Measurements from ENCODE around the gene NKX2-8. TPM values are rescaled to one million over a fixed set of nuclear protein-coding genes. Genes with fewer than 3 reads are reported as not detected.

NKX2-8 gene
- total RNA-seq, 1 donor from 2014 or later, result not detected

DNA sequence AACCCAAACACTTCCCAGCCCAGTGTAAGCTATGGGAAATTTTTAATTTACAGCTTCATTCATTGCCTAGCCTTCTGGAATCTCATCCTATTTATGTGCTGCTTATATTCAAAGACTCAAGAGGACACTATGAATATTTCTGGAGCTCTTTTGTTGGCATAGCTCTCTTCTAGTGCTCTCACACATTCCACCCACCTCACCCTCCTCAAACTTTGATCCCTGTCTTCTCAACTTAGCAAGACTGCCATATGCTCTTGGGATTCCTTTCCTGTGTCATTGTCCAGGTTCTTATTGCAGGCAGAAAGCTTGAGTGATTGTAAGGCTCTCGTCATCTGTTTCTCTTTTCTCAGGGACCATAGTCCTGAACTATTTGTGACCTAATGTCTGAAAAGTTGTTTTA is 44.4 kb downstream of the NKX2-8 start:
- FAIRE-seq (no peak), DNase-seq (ENCODE audit: low read depth) (no peak)
- H3K27me3 Mint-ChIP-seq (ENCODE audit: low read depth, unreplicated experiment), result peaks cover 31% of the 10 kb centered on the region
- H3K27me3 ChIP-seq (ENCODE audit: insufficient read depth, low read length), result no peaks in the 10 kb centered on the region
- no peaks in the 10 kb centered on the region for H3K36me3 ChIP-seq (ENCODE audit: insufficient read depth, low read length)
- no peaks in the 10 kb centered on the region for H3K9me3 ChIP-seq (ENCODE audit: insufficient read depth, low read depth, low read length)
- peaks cover 2% of the 10 kb centered on the region for H3K9me3 Mint-ChIP-seq (ENCODE audit: unreplicated experiment)
- no peak overlapping the region for H3K27ac ChIP-seq (ENCODE audit: low read depth, low read length)
- no peak overlapping the region for H3K27ac Mint-ChIP-seq (ENCODE audit: unreplicated experiment)
- H3K9ac ChIP-seq (ENCODE audit: low read length), result no peak overlapping the region
- no peaks in the 10 kb centered on the region for H3K4me1 Mint-ChIP-seq (ENCODE audit: low read depth, unreplicated experiment)
- no peaks in the 10 kb centered on the region for H3K4me1 ChIP-seq (ENCODE audit: insufficient read depth, low read length)
- no peak overlapping the region for H3K4me2 ChIP-seq (ENCODE audit: low read length)
- no peak overlapping the region for H3K4me3 Mint-ChIP-seq (ENCODE audit: unreplicated experiment)
- H3K4me3 ChIP-seq (ENCODE audit: insufficient read depth, low read depth, low read length), result no peak overlapping the region
- H3K36me3 Mint-ChIP-seq (ENCODE audit: low read depth, unreplicated experiment), result no peaks in the 10 kb centered on the region
- H3K79me2 ChIP-seq (ENCODE audit: insufficient read depth, low read length), result no peaks in the 10 kb centered on the region
- H2AFZ ChIP-seq (ENCODE audit: low read depth, low read length), result no peak overlapping the region
- TF ChIP-seq EZH2 (IDR thresholded peaks at IDR 0.05; ENCODE audit: insufficient read depth, low read length), result no peak
- TF ChIP-seq, protein P1, sequence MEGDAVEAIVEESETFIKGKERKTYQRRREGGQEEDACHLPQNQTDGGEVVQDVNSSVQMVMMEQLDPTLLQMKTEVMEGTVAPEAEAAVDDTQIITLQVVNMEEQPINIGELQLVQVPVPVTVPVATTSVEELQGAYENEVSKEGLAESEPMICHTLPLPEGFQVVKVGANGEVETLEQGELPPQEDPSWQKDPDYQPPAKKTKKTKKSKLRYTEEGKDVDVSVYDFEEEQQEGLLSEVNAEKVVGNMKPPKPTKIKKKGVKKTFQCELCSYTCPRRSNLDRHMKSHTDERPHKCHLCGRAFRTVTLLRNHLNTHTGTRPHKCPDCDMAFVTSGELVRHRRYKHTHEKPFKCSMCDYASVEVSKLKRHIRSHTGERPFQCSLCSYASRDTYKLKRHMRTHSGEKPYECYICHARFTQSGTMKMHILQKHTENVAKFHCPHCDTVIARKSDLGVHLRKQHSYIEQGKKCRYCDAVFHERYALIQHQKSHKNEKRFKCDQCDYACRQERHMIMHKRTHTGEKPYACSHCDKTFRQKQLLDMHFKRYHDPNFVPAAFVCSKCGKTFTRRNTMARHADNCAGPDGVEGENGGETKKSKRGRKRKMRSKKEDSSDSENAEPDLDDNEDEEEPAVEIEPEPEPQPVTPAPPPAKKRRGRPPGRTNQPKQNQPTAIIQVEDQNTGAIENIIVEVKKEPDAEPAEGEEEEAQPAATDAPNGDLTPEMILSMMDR (IDR thresholded peaks at IDR 0.05; ENCODE audit: insufficient read depth, low read depth, low read length), result no peak
- H4K20me1 ChIP-seq (ENCODE audit: insufficient read depth, low read length), result no peaks in the 10 kb centered on the region

Other genes starting within 250 kb of the NKX2-8 start
- not detected in 2 replicates for gene NKX2-1, start 62.4 kb downstream of the NKX2-8 start, total RNA-seq
- gene PAX9, start 79.2 kb upstream of the NKX2-8 start, total RNA-seq, result 1.2 and 1.9 TPM in 2 replicates

Data from astrocyte (in vitro differentiated cells and primary cell).